ENCODE measurements around the gene LAMB3. TPM values are rescaled to one million over a fixed set of nuclear protein-coding genes. Genes with fewer than 3 reads are reported as not detected.

The LAMB3 gene
- total RNA-seq, 2 donors from 2014 or later: 0.37 to 1.1 TPM

DNA sequence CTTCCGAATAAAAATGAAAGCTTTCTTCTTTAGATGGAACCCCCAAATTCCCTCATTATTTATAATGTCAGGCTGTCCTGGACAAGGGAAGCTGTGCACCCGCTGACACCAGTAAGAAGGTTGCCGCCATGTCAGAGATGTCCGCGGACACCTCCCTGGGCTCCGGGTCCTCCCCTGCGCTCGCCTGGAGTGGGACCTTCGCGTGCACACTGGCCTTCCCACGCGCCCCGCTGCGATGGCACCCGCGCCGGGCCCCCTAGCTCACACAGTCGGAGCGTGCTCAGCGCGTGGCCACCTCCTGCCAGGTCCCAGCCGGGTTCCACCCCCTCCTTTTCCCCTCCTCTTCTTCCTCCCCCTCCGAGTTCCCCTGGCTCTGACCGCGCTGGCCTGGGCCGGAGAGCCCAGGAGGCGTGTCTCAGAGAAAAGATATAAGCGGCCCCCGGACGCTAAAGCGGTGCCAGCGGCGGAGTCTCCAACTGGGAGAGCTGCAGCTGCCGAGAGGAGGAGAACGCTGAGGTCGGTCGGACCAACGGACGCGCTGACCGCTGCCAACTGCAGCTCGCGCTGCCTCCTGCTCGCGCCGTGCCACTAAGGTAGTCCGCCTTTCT lies 22.8 kb upstream of the LAMB3 start, which contains the start of gene G0S2:
Gene G0S2 (plus strand): TSS at position 456 of the 608 bp plus-strand sequence. CDS start 273 bp downstream, outside the sequence.
- Mint-ChIP-seq H3K4me1 (peaks cover 62% of the 10 kb centered on the region), H3K4me3 (peak within 1 kb of the TSS; percentile 81)

DNA sequence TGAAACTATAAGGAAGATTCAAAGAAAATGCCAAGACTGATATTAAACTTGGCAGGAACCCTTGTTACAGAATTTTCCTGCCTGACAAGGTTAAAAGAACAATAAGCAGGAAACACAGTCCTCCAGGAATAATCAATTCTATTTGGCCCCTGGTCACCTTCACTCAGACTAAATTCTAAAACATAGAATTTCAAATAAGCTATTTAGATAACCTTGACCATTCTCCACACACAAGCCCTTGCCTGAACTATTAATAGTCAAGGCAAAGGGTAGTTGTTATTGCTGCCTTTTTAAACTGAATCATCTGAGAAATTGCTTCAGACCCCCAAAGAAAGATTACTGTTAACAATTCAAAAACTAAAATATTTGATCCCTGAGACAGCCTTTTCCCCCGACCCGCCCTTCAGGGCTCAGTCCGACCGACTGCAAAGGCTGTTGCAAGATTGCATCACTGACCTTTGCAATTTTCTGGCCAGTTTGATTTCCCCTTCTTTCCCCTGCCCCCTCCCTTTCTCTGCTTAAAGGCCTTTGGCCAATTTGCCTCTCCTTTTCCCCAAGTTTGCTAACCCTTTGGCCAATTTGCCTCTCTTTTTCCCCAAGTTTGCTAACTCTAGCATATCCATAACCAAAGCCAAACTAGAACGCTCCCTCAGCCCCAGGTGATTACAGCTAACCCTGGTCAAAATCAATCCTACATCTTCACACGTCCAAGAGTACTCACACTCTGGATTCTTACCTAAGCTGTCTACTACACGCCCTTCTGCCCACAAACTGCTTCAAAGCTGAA lies 21.6 kb upstream of the LAMB3 start:
- H3K4me1 Mint-ChIP-seq: peaks cover 57% of the 10 kb centered on the region
- no peaks in the 10 kb centered on the region for H3K9me3 ChIP-seq (ENCODE audit: control insufficient read depth, low read length, poor library complexity, severe bottlenecking)
- peak overlapping the region; percentile 81 for H3K4me3 Mint-ChIP-seq
- peaks cover 9% of the 10 kb centered on the region for H3K36me3 Mint-ChIP-seq (ENCODE audit: low read depth)
- peaks cover 7% of the 10 kb centered on the region for H3K27me3 Mint-ChIP-seq
- DNase-seq (no peak), ATAC-seq (no peak)
- peak overlapping the region; percentile 91 for H3K27ac Mint-ChIP-seq

More for the DNA sequence above, 22.8 kb upstream of the LAMB3 start, which contains the start of gene G0S2:
- H3K9me3 ChIP-seq (ENCODE audit: control insufficient read depth, low read length, poor library complexity, severe bottlenecking): no peaks in the 10 kb centered on the region
- peak in 1 of 3 donors; percentile 10 for DNase-seq
- Mint-ChIP-seq H3K27ac (peak within 1 kb of the TSS; percentile 91), H3K36me3 (ENCODE audit: low read depth) (peaks cover 7% of the 10 kb centered on the region), H3K27me3 (peaks cover 7% of the 10 kb centered on the region)
- peak; percentile 51 for ATAC-seq

DNA sequence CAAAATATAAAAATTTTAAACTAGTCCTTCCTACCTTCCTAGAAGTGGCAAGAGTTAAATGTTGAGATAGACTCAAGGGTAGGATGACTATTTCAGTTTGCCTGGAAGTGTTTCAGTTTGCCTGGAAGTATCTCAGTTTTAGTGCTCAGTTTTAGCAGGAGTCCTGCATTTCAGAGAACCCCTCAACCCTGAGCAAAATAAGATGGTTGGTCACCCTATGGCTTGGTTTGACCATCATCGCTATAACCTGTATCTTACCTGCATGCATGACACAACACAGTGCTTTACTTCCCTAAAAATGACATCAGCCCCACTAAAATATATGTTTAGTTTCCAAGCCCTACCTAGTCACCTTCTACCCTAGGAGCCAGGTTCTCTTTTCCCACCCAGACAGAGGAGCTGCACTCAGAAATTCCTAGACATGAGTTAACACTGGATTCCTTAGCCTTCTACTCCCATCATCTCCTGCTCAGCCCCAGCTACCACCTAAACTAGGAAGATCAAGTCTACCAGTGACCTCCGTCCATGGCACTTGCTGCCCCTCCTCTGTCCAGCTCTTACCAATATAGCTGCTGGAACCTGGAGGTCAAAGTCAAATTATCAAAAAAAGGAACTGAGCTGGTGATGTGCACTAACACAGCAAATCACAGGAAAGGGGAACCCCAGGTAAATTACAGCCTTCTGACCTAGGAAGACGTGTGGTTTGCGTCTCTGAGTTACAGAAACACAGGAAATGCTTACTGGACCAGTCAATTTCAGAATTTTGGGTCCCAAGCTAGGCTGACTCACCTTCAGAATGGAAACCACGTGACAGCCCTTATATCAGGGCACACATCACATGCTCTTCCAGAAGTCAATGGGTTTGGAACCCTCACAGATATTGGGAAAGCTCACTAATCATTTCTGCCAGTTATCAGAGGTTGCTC lies 20.7 kb upstream of the LAMB3 start:
- H3K9me3 ChIP-seq (ENCODE audit: control insufficient read depth, low read length, poor library complexity, severe bottlenecking): no peaks in the 10 kb centered on the region
- peak overlapping the region; percentile 26 for H3K4me3 Mint-ChIP-seq
- peaks cover 53% of the 10 kb centered on the region for H3K4me1 Mint-ChIP-seq
- ATAC-seq: peak; percentile 80
- H3K36me3 Mint-ChIP-seq (ENCODE audit: low read depth): peaks cover 4% of the 10 kb centered on the region
- DNase-seq: no peak
- H3K27ac Mint-ChIP-seq: peak overlapping the region; percentile 91
- H3K27me3 Mint-ChIP-seq: peaks cover 7% of the 10 kb centered on the region

DNA sequence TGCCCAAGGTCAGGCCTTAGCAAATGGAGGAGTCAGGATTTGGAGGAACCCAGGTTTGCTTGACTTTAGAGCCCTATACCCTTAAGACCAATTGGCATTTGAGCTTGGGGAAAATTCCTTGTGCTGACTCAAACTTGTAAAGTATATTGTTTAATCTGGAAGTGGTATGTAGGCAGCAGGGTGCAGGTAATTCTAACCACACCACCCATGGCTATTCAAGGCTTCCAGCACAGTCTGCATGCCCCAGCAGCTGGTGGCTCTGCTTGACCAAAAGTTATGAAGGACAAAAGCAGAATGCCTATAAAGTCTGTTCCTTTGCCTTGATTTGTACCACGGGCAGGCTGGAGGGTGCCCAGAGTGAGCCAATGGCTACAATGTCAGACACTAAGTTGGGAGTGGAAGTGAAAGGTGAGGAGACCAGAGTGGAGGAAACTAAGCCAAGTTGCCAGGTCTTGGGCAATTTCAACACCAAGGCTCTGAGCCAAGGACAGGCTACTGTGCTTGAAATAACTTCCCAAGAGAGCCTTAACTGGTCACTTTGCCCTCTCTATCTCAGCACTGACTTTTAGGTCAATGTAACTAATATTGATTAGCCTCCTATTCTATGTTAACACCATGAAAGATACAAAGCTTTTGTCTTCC lies 18.3 kb upstream of the LAMB3 start:
- ATAC-seq: no peak
- peaks cover 5% of the 10 kb centered on the region for H3K27me3 Mint-ChIP-seq
- peaks cover 2% of the 10 kb centered on the region for H3K36me3 Mint-ChIP-seq (ENCODE audit: low read depth)
- H3K27ac Mint-ChIP-seq: peak overlapping the region; percentile 91
- peaks cover 39% of the 10 kb centered on the region for H3K4me1 Mint-ChIP-seq
- H3K4me3 Mint-ChIP-seq: no peak overlapping the region
- DNase-seq: no peak
- H3K9me3 ChIP-seq (ENCODE audit: control insufficient read depth, low read length, poor library complexity, severe bottlenecking): no peaks in the 10 kb centered on the region

DNA sequence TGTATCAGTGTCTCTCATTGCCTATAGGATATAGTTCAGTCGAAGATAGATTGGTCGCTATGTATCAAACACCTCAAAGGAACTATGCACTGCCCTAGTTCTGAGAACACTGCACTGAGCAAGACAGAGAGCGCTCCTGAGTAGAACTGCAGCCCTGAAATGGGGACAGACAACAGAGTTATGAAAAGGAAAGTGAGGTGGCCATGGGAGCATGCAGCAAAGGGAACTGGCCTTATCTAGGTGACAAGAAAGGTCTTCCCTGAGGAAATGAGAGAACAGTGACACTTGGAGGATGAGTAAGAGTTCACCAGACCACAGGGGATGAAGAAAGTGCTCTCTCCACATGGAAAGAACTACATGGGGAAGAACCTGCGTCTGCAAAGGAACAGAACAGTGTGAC lies 15.5 kb upstream of the LAMB3 start:
- Mint-ChIP-seq H3K4me3 (no peak overlapping the region), H3K4me1 (peaks cover 16% of the 10 kb centered on the region), H3K27ac (no peak overlapping the region), H3K27me3 (no peaks in the 10 kb centered on the region), H3K36me3 (ENCODE audit: low read depth) (peaks cover 5% of the 10 kb centered on the region)
- DNase-seq: no peak
- no peaks in the 10 kb centered on the region for H3K9me3 ChIP-seq (ENCODE audit: control insufficient read depth, low read length, poor library complexity, severe bottlenecking)
- ATAC-seq: peak; percentile 55

DNA sequence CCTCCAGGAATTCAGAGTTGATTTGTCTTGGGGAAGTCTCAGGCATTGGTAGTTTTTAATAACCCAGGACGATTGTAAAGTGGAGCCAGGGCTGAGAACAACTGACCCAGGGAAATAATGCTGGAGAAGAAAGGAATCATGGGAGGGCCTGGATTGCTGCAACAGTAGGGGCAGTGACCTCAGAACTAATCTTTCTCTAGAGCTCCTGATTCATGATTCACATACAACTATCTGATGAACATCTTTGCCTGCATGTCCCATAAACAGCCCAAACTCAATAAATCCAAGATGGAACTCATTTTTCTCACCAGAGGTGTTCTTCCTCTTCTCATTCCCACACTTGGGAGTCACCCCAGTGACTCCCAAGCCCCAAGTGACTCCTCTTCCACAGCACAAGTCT lies 14.9 kb upstream of the LAMB3 start:
- Mint-ChIP-seq H3K4me1 (peaks cover 12% of the 10 kb centered on the region), H3K27ac (no peak overlapping the region), H3K4me3 (no peak overlapping the region), H3K36me3 (ENCODE audit: low read depth) (peaks cover 5% of the 10 kb centered on the region), H3K27me3 (no peaks in the 10 kb centered on the region)
- ATAC-seq: no peak
- no peak for DNase-seq
- no peaks in the 10 kb centered on the region for H3K9me3 ChIP-seq (ENCODE audit: control insufficient read depth, low read length, poor library complexity, severe bottlenecking)

DNA sequence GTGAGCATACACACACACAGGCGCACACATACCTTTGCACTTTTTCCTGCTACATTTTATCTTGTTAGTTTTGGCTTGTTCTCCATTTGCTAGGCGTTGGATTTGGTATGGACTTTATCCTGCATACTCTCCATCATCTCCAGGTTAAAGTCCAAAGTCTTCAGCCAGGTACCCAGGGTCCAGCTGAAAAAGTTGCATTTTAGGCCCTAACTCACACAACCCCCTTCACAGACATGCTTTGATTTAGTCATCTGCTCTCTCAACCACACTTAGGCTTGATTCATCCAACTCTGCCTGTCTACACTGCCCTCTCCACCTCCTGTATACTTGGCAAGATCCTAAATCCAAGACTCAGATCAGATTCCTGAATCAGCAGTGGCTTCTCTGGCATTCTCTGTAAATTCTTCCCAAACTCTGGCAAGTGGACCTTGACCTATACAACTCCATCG lies 10.7 kb upstream of the LAMB3 start:
- H3K9me3 ChIP-seq (ENCODE audit: control insufficient read depth, low read length, poor library complexity, severe bottlenecking): no peaks in the 10 kb centered on the region
- no peak overlapping the region for H3K4me3 Mint-ChIP-seq
- no peak overlapping the region for H3K27ac Mint-ChIP-seq
- H3K27me3 Mint-ChIP-seq: no peaks in the 10 kb centered on the region
- peaks cover 3% of the 10 kb centered on the region for H3K36me3 Mint-ChIP-seq (ENCODE audit: low read depth)
- no peak for DNase-seq
- H3K4me1 Mint-ChIP-seq: peaks cover 17% of the 10 kb centered on the region
- no peak for ATAC-seq

DNA sequence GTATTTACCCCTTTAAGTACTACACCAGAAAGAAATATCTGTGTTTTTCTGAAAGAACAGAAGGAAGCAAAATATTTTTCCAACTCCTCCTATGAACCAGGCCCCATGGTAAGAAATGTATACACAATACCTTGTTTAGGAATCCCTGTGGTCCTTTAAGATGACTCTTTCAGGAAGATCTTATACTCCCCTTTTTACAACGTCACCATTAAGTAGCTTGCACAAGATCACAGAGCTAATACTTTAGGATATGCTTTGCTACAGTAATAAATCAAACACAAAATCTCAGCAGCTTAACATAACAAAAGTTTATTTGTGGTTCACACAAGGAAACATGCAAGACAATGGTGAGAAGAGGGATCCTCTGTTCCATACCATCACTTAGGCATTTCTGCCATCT lies 8.8 kb upstream of the LAMB3 start:
- Mint-ChIP-seq H3K4me3 (no peak overlapping the region), H3K27me3 (no peaks in the 10 kb centered on the region), H3K27ac (no peak overlapping the region), H3K36me3 (ENCODE audit: low read depth) (peaks cover 3% of the 10 kb centered on the region), H3K4me1 (peaks cover 23% of the 10 kb centered on the region)
- H3K9me3 ChIP-seq (ENCODE audit: control insufficient read depth, low read length, poor library complexity, severe bottlenecking): no peaks in the 10 kb centered on the region
- DNase-seq: no peak
- ATAC-seq: no peak

DNA sequence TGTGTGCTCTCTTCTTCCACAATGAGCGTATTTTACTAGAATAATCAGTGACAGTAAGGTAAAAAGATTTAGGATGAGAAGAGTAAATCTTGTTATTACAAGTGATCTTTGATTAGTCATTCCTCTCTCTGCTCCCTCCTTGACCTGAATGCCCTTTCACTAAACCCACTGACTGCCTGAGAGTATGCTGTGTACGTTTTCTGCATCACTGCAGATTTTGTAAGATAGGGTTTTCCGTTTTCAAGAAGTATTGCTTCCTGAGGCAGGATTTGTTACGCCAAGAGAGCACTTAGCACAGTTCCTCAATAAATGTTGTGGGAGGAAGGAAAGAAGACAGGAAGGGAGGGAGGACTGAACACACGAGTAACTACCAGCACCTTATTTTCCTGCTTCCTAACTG lies 7.7 kb upstream of the LAMB3 start:
- ATAC-seq: peak; percentile 40
- H3K9me3 ChIP-seq (ENCODE audit: control insufficient read depth, low read length, poor library complexity, severe bottlenecking): no peaks in the 10 kb centered on the region
- H3K27me3 Mint-ChIP-seq: no peaks in the 10 kb centered on the region
- H3K4me1 Mint-ChIP-seq: peaks cover 23% of the 10 kb centered on the region
- DNase-seq: no peak
- peak overlapping the region; percentile 25 for H3K4me3 Mint-ChIP-seq
- H3K36me3 Mint-ChIP-seq (ENCODE audit: low read depth): peaks cover 3% of the 10 kb centered on the region
- peak overlapping the region; percentile 69 for H3K27ac Mint-ChIP-seq

DNA sequence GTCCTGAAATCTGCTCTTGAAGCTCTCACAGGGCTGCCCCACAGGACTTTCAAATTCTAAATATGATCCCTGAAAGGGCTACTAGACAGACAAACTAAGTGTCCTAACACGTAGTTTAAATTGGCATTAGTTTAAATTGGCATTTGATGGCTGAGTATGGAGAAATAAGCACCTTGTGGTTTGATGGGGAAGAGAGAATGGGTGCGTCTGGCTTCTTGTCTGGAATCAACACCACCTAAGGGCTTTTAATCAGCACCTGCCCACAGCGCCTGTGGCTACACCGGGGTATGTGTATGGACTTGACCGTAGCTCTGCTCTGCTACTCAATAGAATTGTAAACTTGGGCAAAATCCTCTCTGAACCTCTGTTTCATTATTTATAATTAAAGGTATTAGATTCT lies 5.7 kb upstream of the LAMB3 start:
- Mint-ChIP-seq H3K36me3 (ENCODE audit: low read depth) (no peaks in the 10 kb centered on the region), H3K27ac (peak overlapping the region; percentile 45)
- DNase-seq: no peak

DNA sequence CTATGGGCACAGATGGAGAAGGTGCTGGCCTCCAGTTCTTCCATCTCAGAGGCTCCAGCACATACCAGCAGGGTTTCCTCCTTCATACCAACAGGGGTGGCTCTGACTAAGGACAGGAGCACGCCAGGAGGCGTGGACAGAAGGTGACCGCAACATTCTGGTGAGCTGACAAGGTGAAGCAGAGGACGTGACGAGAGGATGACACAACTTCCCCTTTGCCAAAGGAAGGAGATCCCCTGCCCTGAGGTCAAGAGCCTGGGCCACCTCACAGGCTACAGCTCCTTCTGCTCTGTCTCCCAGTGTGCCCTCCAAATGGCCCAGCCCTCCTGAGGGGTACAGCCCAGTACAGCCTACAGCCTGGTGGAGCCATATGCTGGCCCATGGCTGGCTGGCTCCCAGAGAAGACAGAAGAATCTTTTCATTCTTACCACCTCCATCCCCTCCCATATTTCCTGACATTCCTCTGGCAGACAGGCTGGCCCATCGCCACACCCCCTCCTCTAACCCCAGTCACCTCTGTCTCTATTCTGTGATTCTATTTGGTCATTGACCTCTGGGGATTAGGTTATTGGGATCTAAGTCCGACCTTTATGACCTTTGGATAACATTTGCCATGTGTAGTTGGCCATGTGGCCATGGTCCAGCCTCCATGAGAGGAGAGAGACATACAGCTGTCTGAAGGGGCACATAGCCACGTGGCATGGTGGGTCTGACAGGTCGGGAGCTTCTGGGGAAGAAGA lies 5.1 kb upstream of the LAMB3 start:
- Mint-ChIP-seq H3K27ac (peak overlapping the region; percentile 45), H3K36me3 (ENCODE audit: low read depth) (no peaks in the 10 kb centered on the region), H3K4me1 (peaks cover 33% of the 10 kb centered on the region), H3K27me3 (no peaks in the 10 kb centered on the region), H3K4me3 (no peak overlapping the region)
- H3K9me3 ChIP-seq (ENCODE audit: control insufficient read depth, low read length, poor library complexity, severe bottlenecking): no peaks in the 10 kb centered on the region
- ATAC-seq: peak; percentile 71
- no peak for DNase-seq

More for the DNA sequence above, 5.7 kb upstream of the LAMB3 start:
- Mint-ChIP-seq H3K4me1 (peaks cover 27% of the 10 kb centered on the region), H3K27me3 (no peaks in the 10 kb centered on the region), H3K4me3 (no peak overlapping the region)
- H3K9me3 ChIP-seq (ENCODE audit: control insufficient read depth, low read length, poor library complexity, severe bottlenecking): no peaks in the 10 kb centered on the region
- ATAC-seq: no peak
